Skin of body (tissue), 2 donors: ENCODE measurements around the gene A2M. TPM values are rescaled to one million over a fixed set of nuclear protein-coding genes. Genes with fewer than 3 reads are reported as not detected.
A peak's percentile ranks its signal among the peaks of the same experiment; 100 is the strongest.

Source experiments
- DNase-seq: peaks from one replicate; lab custom pipeline; 2025; lab: John Stamatoyannopoulos, UW
- total RNA-seq: library from RNA; depleted of rRNA; stranded (reverse); fragments of >200 nt; gene quantifications from one replicate; pipeline ENCODE4 v1.2.3, GENCODE V29; 2014

A2M gene
- total RNA-seq, 1 donor from 2014 or later = 150 TPM

DNA sequence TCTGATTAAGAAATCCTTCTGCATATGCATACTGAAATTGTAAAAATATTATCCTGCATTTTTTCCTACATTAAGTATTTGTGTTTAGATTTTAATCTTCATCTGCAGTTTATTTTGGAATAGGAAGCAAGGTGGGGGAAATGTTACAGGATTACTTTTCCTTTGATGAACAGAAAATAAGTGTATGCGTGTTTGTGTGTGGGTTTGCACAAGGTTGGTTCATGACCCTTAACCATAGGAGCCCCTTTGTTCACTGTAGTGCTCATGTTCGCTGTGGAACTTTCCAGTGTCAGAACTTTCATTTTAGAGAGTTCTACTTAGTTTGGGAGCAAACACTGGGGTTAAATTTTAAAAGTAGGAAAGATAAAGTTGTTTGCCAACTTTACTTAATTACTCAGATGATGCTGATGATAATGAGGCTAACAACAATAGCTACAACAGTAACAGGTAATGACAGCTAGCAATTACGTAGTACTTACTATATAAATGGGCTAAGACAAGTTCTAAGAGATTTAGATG is 6.4 kb upstream of the A2M start:
- DNase-seq = no peak

- DNase-seq = no peak
Observed at GRCh38 chr12:9120487-9121184, 4.9 kb upstream of the A2M start.

GRCh38 chr12:9118158-9118557 is 2.4 kb upstream of the A2M start:
- DNase-seq = peak; percentile 27

DNA sequence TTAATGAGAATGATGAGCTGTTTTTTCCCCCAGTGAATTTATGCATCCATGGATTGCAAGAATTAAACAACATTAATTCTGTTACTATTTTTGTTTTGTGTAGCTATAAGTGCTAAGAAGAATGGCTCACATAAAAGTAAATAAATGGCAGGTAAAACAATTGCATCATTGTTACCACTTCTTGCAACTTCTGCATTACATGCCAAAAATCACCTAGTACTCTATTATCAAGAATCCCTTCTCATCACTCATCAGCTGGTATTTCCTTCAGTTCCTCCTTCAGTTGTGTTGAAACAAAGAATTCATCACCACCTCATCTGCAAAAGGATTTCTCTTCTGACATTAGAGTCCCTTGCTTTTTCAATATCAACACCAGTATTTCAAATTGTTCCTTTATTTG is 773 bp downstream of the A2M start:
- no peak for DNase-seq

GRCh38 chr12:9113987-9114309 is 1.8 kb downstream of the A2M start:
- no peak for DNase-seq

DNA sequence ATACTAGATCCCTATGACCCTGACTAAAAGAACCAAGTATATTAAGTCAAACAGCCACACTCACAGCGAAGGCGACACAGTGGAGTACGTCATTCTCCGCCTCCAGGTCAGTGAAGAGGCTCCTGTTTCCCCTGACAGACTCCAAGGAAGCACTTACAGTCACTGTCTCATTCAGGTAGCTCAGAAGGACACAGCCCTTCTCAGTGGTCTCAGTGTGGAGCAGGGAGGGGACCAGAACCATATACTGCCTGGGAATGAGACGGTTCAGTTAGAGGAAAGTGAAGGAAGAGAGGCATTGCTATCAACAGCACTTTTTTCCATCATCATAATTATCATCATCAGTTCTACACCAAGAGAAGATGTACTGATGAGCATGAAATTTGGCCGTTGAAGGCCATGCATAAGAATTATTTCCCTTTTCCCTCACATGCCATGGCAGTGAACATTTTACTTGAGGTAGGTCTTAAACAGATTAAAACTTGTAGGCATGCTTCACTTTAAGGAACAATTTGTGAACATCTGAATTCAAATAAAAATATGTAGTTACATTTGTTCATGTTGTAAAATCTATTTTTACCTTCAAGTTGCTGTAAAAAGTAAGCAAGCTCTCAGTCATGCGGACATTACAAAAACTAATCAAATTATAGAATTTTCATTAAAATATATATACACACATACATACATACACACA is 2.3 kb downstream of the A2M start:
- no peak for DNase-seq

- no peak for DNase-seq
Observed at GRCh38 chr12:9112076-9112853, 3.5 kb downstream of the A2M start.

- no peak for DNase-seq
Observed at GRCh38 chr12:9111525-9111924, 4.2 kb downstream of the A2M start.

DNA sequence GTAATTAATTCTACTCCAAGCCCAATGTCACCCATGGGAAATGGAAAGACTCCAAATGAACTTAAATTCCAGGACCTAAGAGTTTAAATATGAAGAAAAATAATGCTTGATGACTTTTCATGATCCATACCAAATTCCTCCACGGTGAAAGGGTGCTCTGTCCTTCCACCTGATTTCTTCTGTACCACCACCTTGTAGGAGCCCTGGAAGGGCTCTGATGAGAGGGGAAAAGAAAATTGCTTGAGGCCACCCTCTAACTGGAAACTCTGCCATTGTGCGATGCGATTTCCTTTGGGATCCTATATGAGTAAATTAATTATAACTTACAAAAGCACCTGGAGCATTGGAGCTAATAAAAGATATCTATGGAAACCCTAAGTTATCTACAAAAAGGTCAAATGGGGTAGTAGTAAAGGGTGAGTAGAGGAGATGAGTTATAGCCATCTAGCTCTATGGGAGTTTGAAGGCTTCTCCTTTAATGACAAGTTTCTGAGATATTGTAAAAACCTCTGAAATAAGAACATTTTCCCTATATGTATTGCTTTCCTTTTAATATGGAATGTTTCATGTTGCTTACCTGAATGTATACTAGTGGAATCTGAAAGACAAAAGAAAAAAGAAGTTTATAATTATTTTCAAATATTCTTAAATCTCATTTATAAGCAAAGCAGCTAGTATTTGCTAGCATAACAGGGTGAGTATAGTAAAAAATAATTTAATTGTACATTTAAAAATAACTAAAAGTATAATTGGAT is 5.8 kb downstream of the A2M start:
- no peak for DNase-seq

- no peak for DNase-seq
Observed at GRCh38 chr12:9109213-9109522, 6.6 kb downstream of the A2M start.

DNA sequence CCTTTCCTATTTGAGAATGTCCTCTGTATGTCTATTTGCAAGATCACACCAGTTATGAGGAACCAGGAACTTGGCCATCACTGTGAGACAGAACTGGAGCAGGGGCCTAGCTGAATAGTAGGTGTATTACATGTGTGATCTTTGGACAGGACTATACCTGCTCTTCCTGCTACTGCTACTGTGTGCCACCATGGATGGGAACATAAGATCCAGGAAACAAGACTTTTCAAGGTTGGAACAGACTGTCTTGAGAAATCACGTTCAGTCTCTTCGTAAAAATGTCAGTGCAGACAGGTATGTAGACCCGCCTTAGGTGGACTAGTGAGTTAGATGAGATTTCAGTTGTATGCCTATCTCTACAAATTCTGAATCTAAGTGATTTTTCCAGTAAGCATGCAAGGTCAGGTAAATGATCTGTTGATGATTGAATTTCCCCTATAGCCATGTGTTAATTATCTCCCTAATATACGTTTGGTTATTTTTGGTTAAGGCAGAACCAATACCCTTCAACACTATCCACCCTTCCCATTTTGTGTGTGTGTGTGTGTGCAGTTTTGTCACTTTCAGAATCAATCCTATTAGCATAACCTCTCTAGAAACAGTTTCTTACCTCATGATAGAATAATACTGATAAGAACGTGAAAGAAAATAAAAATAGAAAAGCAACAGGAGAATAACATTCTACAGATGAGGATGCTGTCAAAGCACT is 7.1 kb downstream of the A2M start:
- DNase-seq = no peak

DNA sequence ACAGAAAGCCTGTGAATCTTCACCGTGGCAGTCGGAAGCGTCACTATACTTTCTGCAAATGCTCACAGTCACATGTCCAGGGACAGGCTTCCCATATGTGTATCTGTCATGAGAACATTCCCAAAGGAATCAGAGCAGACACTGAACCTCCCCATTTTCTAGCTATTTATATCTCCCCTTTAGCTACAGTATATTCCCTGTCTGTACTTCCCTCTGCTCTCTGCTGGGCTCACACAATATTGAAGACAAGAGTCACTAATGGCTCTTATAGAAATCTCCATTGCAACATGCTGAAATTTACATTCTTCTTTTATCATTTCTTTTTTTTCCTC is 8.2 kb downstream of the A2M start:
- DNase-seq = no peak

DNA sequence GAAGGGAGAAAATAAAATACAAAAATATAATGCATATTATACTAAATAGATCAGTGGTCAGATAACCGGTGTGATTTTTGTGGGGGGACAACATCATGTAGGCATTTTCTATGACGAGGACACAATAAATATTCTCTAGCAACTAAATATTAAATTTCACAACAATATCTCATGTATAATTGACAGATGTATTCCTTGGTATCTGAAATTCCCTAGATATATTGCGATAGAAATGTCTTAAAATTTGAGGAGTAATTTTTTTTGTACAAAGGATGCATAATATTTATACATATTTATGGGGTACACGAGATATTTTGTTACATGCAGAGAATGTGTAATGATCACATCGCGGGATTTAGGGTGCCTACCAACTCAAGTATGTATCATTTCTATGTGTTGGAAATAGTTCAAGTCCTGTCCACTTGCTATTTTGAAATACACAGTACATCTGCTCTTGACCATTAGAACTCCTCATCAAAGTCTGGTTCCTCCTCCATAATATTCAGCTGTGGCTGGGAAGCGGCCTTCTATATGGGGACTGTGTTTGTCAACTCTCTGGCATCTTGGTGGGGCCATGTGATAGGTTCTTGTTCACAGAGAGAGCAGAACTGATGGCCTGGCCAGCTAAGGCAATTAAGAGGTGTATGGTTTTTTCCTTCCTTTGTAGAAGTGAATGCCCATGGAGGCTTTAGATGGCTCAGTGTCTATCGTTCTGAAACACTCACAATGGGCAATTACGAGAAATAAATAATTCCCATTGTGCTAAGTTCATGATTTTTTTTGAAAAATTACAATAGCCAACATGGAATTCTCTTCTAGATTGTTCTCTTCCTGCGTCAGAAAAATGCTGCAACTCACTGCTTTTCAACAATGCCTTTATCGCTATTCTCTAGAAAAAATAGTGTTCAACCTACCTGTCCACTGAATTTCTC is 8.8 kb downstream of the A2M start:
- DNase-seq = no peak

GRCh38 chr12:9106067-9106466 is 9.7 kb downstream of the A2M start:
- DNase-seq = no peak

- no peak for DNase-seq
Observed at GRCh38 chr12:9104767-9105423, 10.8 kb downstream of the A2M start.

GRCh38 chr12:9104087-9104486 is 11.6 kb downstream of the A2M start:
- DNase-seq = no peak

DNA sequence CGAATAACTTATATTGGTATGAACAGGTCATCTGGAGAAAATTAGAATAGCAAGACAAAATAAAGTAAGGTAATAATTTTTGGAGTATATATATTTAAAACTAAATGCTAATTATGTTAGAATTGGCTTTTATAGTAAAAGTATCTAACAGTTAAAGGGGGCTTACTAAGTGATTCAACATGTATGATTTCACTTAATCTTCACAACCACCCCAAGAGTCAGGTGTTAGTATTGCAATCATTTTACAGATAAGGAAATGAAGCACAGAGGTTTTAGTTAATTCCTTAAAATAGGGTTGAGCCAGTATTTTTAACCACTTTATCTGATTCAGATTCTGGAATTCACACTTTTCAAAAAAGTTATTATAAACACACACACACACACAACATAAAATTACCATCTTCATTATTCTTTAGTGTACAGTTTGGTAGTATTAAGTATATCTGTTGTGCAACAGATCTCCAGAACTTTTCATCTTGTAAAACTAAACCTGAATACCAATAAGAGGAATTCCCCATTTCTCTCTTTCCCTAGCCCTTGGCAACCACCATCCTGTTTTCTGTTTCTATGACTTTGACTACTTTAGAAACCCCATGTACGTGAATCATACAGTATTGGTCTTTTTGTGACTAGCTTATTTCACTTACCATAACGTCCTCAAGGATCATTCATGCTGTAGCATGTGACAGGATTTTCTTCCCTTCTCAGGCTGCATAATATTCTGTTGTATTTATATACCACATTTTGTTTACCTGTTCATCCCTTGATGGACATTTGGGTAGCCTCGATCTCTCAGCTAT is 12.5 kb downstream of the A2M start:
- DNase-seq = no peak

DNA sequence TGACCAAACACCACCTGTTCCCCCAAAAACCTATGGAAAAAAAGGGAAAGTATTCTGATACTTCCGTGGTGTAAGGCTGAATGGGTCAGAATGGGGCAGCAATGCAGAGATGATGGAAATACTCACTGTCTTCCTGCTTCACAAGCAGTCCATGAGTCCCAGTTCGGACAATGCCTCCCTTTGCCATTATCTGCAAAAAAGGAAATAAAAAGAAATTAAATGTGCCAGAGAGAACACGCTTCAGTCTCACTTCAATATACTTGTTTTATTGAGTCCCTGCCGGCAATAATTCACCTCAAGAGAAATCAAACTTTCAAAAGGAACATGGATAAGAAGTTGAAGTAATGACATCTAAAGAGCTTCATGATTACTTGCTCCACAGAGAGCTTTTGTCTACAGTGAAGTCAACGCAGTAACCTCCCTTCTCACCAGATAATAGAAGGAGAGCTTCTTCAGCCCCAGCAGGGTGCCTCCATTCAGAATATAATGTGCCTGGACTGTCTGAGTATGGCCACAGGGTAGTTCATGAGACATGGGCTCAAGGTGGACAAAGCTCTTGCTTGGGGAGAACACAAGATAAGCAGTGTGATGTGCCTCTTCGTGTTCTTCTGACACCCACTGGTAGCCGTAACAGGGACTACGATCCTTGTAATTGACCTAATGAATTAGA is 14.6 kb downstream of the A2M start:
- DNase-seq = no peak
